ENCODE data around the gene SLC2A14. TPM values are rescaled to one million over a fixed set of nuclear protein-coding genes. Genes with fewer than 3 reads are reported as not detected.

The SLC2A14 gene
- total and polyA plus RNA-seq, 7 donors = 0.04 to 1.4 TPM; not detected in 5

DNA sequence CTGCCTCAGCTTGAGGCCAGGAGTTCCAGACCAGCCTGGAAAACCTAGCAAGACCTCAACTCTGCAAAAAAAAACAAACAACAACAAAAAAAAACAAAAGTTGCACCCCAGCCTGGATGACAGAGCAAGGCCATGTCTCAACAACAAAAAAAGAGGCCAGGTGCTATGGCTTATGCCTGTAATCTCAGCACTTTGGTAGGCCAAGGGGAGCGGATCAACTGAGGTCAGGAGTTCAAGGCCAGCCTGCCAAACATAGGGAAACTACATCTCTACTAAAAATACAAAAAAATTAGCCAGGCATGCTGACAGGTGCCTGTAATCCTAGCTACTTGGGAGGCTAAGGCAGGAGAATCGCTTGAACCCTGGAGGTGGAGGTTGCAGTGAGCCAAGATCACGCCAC lies 6.5 kb upstream of the SLC2A14 start:
- no peaks in the 10 kb centered on the region for H3K36me3 ChIP-seq
- no peak for DNase-seq
- H3K27me3 ChIP-seq = no peaks in the 10 kb centered on the region
- intact Hi-C loops (cut with DNase I) = no loop called here
- no peaks in the 10 kb centered on the region for H3K9me3 ChIP-seq
- H3K4me1 ChIP-seq = no peaks in the 10 kb centered on the region
- H3K27ac ChIP-seq = no peak overlapping the region
- TF ChIP-seq POLR2AphosphoS5 (IDR thresholded peaks at IDR 0.05) = no peak
- TF ChIP-seq EP300 (IDR thresholded peaks at IDR 0.05) = no peak
- TF ChIP-seq, protein P1, sequence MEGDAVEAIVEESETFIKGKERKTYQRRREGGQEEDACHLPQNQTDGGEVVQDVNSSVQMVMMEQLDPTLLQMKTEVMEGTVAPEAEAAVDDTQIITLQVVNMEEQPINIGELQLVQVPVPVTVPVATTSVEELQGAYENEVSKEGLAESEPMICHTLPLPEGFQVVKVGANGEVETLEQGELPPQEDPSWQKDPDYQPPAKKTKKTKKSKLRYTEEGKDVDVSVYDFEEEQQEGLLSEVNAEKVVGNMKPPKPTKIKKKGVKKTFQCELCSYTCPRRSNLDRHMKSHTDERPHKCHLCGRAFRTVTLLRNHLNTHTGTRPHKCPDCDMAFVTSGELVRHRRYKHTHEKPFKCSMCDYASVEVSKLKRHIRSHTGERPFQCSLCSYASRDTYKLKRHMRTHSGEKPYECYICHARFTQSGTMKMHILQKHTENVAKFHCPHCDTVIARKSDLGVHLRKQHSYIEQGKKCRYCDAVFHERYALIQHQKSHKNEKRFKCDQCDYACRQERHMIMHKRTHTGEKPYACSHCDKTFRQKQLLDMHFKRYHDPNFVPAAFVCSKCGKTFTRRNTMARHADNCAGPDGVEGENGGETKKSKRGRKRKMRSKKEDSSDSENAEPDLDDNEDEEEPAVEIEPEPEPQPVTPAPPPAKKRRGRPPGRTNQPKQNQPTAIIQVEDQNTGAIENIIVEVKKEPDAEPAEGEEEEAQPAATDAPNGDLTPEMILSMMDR (IDR thresholded peaks at IDR 0.05) = no peak
- TF ChIP-seq POLR2A (IDR thresholded peaks at IDR 0.05) = no peak
- 86 to 90% methylated on average over 3 of the region's 3 CpGs for WGBS, 2 donors
- no peak overlapping the region for H3K4me3 ChIP-seq

DNA sequence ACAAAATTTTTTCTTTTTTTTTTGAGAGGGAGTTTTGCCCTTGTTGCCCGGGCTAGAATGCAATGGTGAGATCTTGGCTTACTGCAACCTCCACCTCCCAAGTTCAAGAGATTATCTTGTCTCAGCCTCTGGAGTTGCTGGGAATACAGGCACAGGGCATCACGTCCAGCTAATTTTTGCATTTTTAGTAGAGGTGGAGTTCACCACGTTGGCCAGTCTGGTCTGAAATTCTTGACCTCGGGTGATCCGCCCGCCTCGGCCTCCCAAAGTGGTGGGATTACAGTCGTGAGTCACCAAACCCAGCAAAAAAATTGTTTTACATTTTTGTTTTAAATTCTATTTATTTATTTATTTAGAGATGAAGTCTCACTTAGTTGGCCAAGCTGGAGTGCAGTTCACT lies 4.7 kb upstream of the SLC2A14 start:
- Histone ChIP-seq H3K9me3 (no peaks in the 10 kb centered on the region), H3K4me3 (no peak overlapping the region), H3K27ac (no peak overlapping the region), H3K27me3 (peaks cover 7 to 15% (median 13%) of the 10 kb centered on the region in 3 donors), H3K36me3 (no peaks in the 10 kb centered on the region), H3K4me1 (peaks cover 0 to 7% (median 3%) of the 10 kb centered on the region in 4 donors)
- 79 to 81% methylated on average over 8 of the region's 8 CpGs for WGBS, 2 donors
- TF ChIP-seq EP300 (IDR thresholded peaks at IDR 0.05) (no peak), POLR2AphosphoS5 (IDR thresholded peaks at IDR 0.05) (no peak), POLR2A (IDR thresholded peaks at IDR 0.05) (no peak)
- TF ChIP-seq, protein P1 (IDR thresholded peaks at IDR 0.05) = no peak
- DNase-seq = no peak
- intact Hi-C loops (cut with DNase I) = no loop called here

- no peak overlapping the region for H3K27ac ChIP-seq
- no peaks in the 10 kb centered on the region for H3K9me3 ChIP-seq
- H3K36me3 ChIP-seq = no peaks in the 10 kb centered on the region
- TF ChIP-seq POLR2AphosphoS5 (IDR thresholded peaks at IDR 0.05) = no peak
- TF ChIP-seq EP300 (IDR thresholded peaks at IDR 0.05) = no peak
- TF ChIP-seq, protein P1 (IDR thresholded peaks at IDR 0.05) = no peak
- TF ChIP-seq POLR2A (IDR thresholded peaks at IDR 0.05) = no peak
- intact Hi-C loops (cut with DNase I) = no loop called here
- DNase-seq = no peak
- H3K4me3 ChIP-seq = no peak overlapping the region
- peaks cover 8 to 31% (median 19%) of the 10 kb centered on the region in 3 donors for H3K27me3 ChIP-seq
- 28 to 47% methylated on average over 3 of the region's 3 CpGs for whole genome bisulfite sequencing, 2 donors
- peaks cover 0 to 7% (median 3%) of the 10 kb centered on the region in 4 donors for H3K4me1 ChIP-seq
These were observed 2.4 kb downstream of the SLC2A14 start for GRCh38 chr12:7870335-7870734.

DNA sequence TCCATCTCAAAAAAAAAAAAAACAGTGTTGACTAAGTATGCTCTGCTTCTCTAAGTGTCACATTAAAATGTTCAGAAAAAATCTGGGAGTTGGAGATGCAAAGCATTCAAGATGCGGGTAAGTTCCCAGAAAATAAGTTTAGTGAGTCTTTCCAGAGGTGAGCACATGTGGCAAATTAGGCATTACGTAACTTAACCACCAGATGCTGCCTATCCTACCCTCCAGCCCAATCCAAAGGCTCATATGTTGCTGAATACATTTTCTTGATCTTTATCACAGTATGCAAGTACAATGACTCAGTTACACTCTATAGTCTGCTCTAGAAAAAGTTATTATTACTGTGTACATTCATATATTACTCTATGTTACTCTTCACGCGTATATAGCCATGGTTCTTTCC lies 3.6 kb downstream of the SLC2A14 start:
- intact Hi-C loops (cut with DNase I) = no loop called here

More for the DNA sequence above, 3.6 kb downstream of the SLC2A14 start:
- no peaks in the 10 kb centered on the region for H3K9me3 ChIP-seq
- WGBS, 2 donors = 90 to 93% methylated on average over 4 of the region's 4 CpGs
- TF ChIP-seq POLR2A (IDR thresholded peaks at IDR 0.05) (no peak), EP300 (IDR thresholded peaks at IDR 0.05) (no peak), POLR2AphosphoS5 (IDR thresholded peaks at IDR 0.05) (no peak)
- TF ChIP-seq, protein P1 (IDR thresholded peaks at IDR 0.05) = no peak
- no peak for DNase-seq
- H3K27ac ChIP-seq = no peak overlapping the region
- peaks cover 0 to 7% (median 3%) of the 10 kb centered on the region in 4 donors for H3K4me1 ChIP-seq
- H3K4me3 ChIP-seq = no peak overlapping the region
- no peaks in the 10 kb centered on the region for H3K36me3 ChIP-seq
- H3K27me3 ChIP-seq = peaks cover 8 to 31% (median 19%) of the 10 kb centered on the region in 3 donors
